Activated CD8-positive, alpha-beta memory T cell treated with anti-CD3 and anti-CD28 coated beads, Interleukin-2, amount 50 U/mL, for 24 hours (primary cell): ENCODE data around the gene LMCD1.

ENCODE experiments used
- DNase-seq: peaks from one replicate; pipeline ENCODE4 v3.0.0-alpha.2; 2020; ENCODE audit errors: extremely low read depth

Gene LMCD1

GRCh38 chr3:8505621-8506020 lies 4.0 kb downstream of the LMCD1 start:
- DNase-seq: no peak

- DNase-seq: no peak
These were observed 5.0 kb downstream of the LMCD1 start for GRCh38 chr3:8506571-8507061.

GRCh38 chr3:8507496-8507895 lies 5.9 kb downstream of the LMCD1 start:
- DNase-seq: no peak

GRCh38 chr3:8509961-8510360 lies 8.3 kb downstream of the LMCD1 start:
- no peak for DNase-seq

- DNase-seq: no peak
These were observed 10.6 kb downstream of the LMCD1 start for GRCh38 chr3:8512234-8512633.

GRCh38 chr3:8516047-8516661 lies 14.5 kb downstream of the LMCD1 start:
- DNase-seq: no peak

- no peak for DNase-seq
These were observed 15.2 kb downstream of the LMCD1 start for GRCh38 chr3:8516783-8517182.

GRCh38 chr3:8517487-8517886 lies 15.9 kb downstream of the LMCD1 start:
- no peak for DNase-seq

GRCh38 chr3:8518138-8518537 lies 16.5 kb downstream of the LMCD1 start:
- no peak for DNase-seq

- DNase-seq: no peak
These were observed 17.5 kb downstream of the LMCD1 start for GRCh38 chr3:8519156-8519555.

- DNase-seq: no peak
These were observed 18.3 kb downstream of the LMCD1 start for GRCh38 chr3:8519774-8520448.

- DNase-seq: no peak
These were observed 19.3 kb downstream of the LMCD1 start for GRCh38 chr3:8520816-8521403.

- no peak for DNase-seq
These were observed 21.4 kb downstream of the LMCD1 start for GRCh38 chr3:8523041-8523440.

- DNase-seq: no peak
These were observed 22.6 kb downstream of the LMCD1 start for GRCh38 chr3:8524249-8524648.

- DNase-seq: no peak
These were observed 23.2 kb downstream of the LMCD1 start for GRCh38 chr3:8524656-8525399.

- DNase-seq: no peak
These were observed 24.3 kb downstream of the LMCD1 start for GRCh38 chr3:8525893-8526292.

GRCh38 chr3:8529181-8529637 lies 27.6 kb downstream of the LMCD1 start:
- DNase-seq: no peak

GRCh38 chr3:8529738-8530525 lies 28.3 kb downstream of the LMCD1 start:
- no peak for DNase-seq

- no peak for DNase-seq
These were observed 29.0 kb downstream of the LMCD1 start for GRCh38 chr3:8530581-8530980.

- DNase-seq: no peak
These were observed 30.7 kb downstream of the LMCD1 start for GRCh38 chr3:8532251-8532871.
